ENCODE measurements around the gene NLRP14. TPM values are rescaled to one million over a fixed set of nuclear protein-coding genes. Genes with fewer than 3 reads are reported as not detected.

NLRP14 gene
- 0.12 and 0.24 TPM in 2 replicates for total RNA-seq (ENCODE audit: low replicate concordance)
- long read RNA-seq, result 0 reads

GRCh38 chr11:7020183-7020917 lies at the start of gene NLRP14, which contains the start of gene ZNF214:
TSS of gene NLRP14 (plus strand) at chr11:7020479. CDS start at chr11:7038587, 18,108 bp downstream.
TSS of gene ZNF214 (minus strand) at chr11:7020346. CDS start at chr11:7002835, 17,511 bp downstream.
- TF ChIP-seq CTCF (conservative IDR thresholded peaks at IDR 0.05), result no peak
- Mint-ChIP-seq H3K27me3 (peaks cover 7% of the 10 kb centered on the region), H3K9me3 (no peaks in the 10 kb centered on the region), H3K36me3 (no peaks in the 10 kb centered on the region), H3K4me1 (ENCODE audit: unreplicated experiment) (peaks cover 15% of the 10 kb centered on the region), H3K4me3 (peak within 1 kb of the TSS; percentile 96), H3K27ac (peak within 1 kb of the TSS; percentile 91)
- peak; percentile 91 for DNase-seq (ENCODE audit: extremely low spot score, unreplicated experiment)

GRCh38 chr11:6979365-6979764 lies 40.9 kb upstream of the NLRP14 start:
- Mint-ChIP-seq H3K36me3 (no peaks in the 10 kb centered on the region), H3K27ac (no peak overlapping the region), H3K4me1 (ENCODE audit: unreplicated experiment) (no peaks in the 10 kb centered on the region), H3K4me3 (no peak overlapping the region), H3K27me3 (no peaks in the 10 kb centered on the region), H3K9me3 (no peaks in the 10 kb centered on the region)
- TF ChIP-seq CTCF (conservative IDR thresholded peaks at IDR 0.05), result no peak
- DNase-seq (ENCODE audit: extremely low spot score, unreplicated experiment), result no peak

GRCh38 chr11:6986487-6986886 lies 33.8 kb upstream of the NLRP14 start:
- no peak overlapping the region for H3K4me3 Mint-ChIP-seq
- no peak for DNase-seq (ENCODE audit: extremely low spot score, unreplicated experiment)
- H3K36me3 Mint-ChIP-seq, result no peaks in the 10 kb centered on the region

GRCh38 chr11:6988506-6988905 lies 31.8 kb upstream of the NLRP14 start:
- no peak overlapping the region for H3K4me3 Mint-ChIP-seq
- peaks cover 4% of the 10 kb centered on the region for H3K9me3 Mint-ChIP-seq
- H3K36me3 Mint-ChIP-seq, result no peaks in the 10 kb centered on the region
- H3K27me3 Mint-ChIP-seq, result no peaks in the 10 kb centered on the region
- peaks cover 12% of the 10 kb centered on the region for H3K4me1 Mint-ChIP-seq (ENCODE audit: unreplicated experiment)
- no peak overlapping the region for H3K27ac Mint-ChIP-seq
- no peak for DNase-seq (ENCODE audit: extremely low spot score, unreplicated experiment)
- TF ChIP-seq CTCF (conservative IDR thresholded peaks at IDR 0.05), result no peak

More at GRCh38 chr11:6986487-6986886, 33.8 kb upstream of the NLRP14 start:
- Mint-ChIP-seq H3K27me3 (no peaks in the 10 kb centered on the region), H3K4me1 (ENCODE audit: unreplicated experiment) (no peaks in the 10 kb centered on the region), H3K27ac (no peak overlapping the region), H3K9me3 (peaks cover 4% of the 10 kb centered on the region)
- no peak for TF ChIP-seq CTCF (conservative IDR thresholded peaks at IDR 0.05)

- peak overlapping the region; percentile 67 for H3K27ac Mint-ChIP-seq
- H3K4me3 Mint-ChIP-seq, result peak overlapping the region; percentile 4
- peaks cover 4% of the 10 kb centered on the region for H3K9me3 Mint-ChIP-seq
- TF ChIP-seq CTCF (conservative IDR thresholded peaks at IDR 0.05), result no peak
- H3K4me1 Mint-ChIP-seq (ENCODE audit: unreplicated experiment), result peaks cover 12% of the 10 kb centered on the region
- DNase-seq (ENCODE audit: extremely low spot score, unreplicated experiment), result no peak
- H3K36me3 Mint-ChIP-seq, result no peaks in the 10 kb centered on the region
- H3K27me3 Mint-ChIP-seq, result no peaks in the 10 kb centered on the region
Observed at GRCh38 chr11:6991227-6991626, 29.1 kb upstream of the NLRP14 start.
